HepG2 (cell line): ENCODE data around the gene PXK. TPM values are rescaled to one million over a fixed set of nuclear protein-coding genes. Genes with fewer than 3 reads are reported as not detected.

Experiments used
- ATF7-NPFF ChIP-seq: sonication (generic); formaldehyde crosslinking; IDR thresholded peaks from 2 replicates; pipeline ENCODE4 v1.8.1; 2023; ENCODE audit warnings: mild to moderate bottlenecking, low read depth, missing genetic modification reagents, moderate library complexity
- FOXK2 ChIP-seq: fragments of 450-650 bp; IDR thresholded peaks from 2 replicates; pipeline ENCODE4 v1.6.1; 2016
- GABPB1 ChIP-seq: IDR thresholded peaks from 2 replicates; pipeline ENCODE4 v1.6.1; 2016; ENCODE audit warnings: mild to moderate bottlenecking, missing genetic modification reagents, moderate library complexity, missing compliant biosample characterization
- GTF3A ChIP-seq: sonication (generic); formaldehyde crosslinking; conservative IDR thresholded peaks from 2 replicates; pipeline ENCODE4 v1.4.0; 2020; ENCODE audit warnings: mild to moderate bottlenecking, missing genetic modification reagents
- HHEX ChIP-seq: IDR thresholded peaks from 2 replicates; pipeline ENCODE4 v1.6.1; 2016; ENCODE audit warnings: control low read depth
- HNF4G ChIP-seq, 2 experiments: sonication (generic) in 1 of 2; formaldehyde crosslinking in 1 of 2; IDR thresholded peaks; 2 replicates each; pipeline versions ENCODE4 v1.4.0 to v1.6.1; 2011 to 2020; ENCODE audit warnings: borderline replicate concordance in 2 of 2, low read depth in 2 of 2, mild to moderate bottlenecking in 2 of 2, low read length in 1 of 2, missing genetic modification reagents in 1 of 2, moderate library complexity in 1 of 2
- MAFF ChIP-seq: IDR thresholded peaks from 2 replicates; pipeline ENCODE4 v1.6.1; 2011; ENCODE audit warnings: low read depth, low read length, improper control_type of control experiment
- NFKBIZ ChIP-seq: IDR thresholded peaks from 2 replicates; pipeline ENCODE4 v1.6.1; 2018; ENCODE audit warnings: missing genetic modification reagents, missing compliant biosample characterization
- NR3C1 ChIP-seq: sonication (generic); formaldehyde crosslinking; IDR thresholded peaks from 2 replicates; pipeline ENCODE4 v1.4.0; 2020; ENCODE audit warnings: missing genetic modification reagents
- PHF8 ChIP-seq: sonication (generic); formaldehyde crosslinking; IDR thresholded peaks from 2 replicates; pipeline ENCODE4 v1.5.0; 2020; ENCODE audit warnings: missing genetic modification reagents
- ZNF33B ChIP-seq: sonication (generic); formaldehyde crosslinking; IDR thresholded peaks from 2 replicates; pipeline ENCODE4 v1.5.1; 2020; ENCODE audit warnings: mild to moderate bottlenecking, missing genetic modification reagents
- ZNF383 ChIP-seq: sonication (generic); formaldehyde crosslinking; IDR thresholded peaks from 2 replicates; pipeline ENCODE4 v1.4.0; 2020; ENCODE audit warnings: missing genetic modification reagents, mild to moderate bottlenecking, borderline replicate concordance
- ZNF598 ChIP-seq: sonication (generic); formaldehyde crosslinking; IDR thresholded peaks from 2 replicates; pipeline ENCODE4 v1.5.1; 2020; ENCODE audit warnings: mild to moderate bottlenecking, missing genetic modification reagents, borderline replicate concordance
- polyA plus RNA-seq, 8 experiments: library from polyadenylated mRNA; depleted of rRNA in 3 of 8; stranded (reverse) in 7 of 8; unstranded in 1 of 8; fragments of >200 nt; fragmentation: Illumina TruSeq in 4 of 8; extraction: Trizol in 4 of 8; gene quantifications; 2 replicates each; pipeline versions ENCODE4 v1.2.1 to v1.2.3, GENCODE V29; 2011 to 2016; ENCODE audit warnings: low read depth in 4 of 8, missing spikeins in 1 of 8, mixed read lengths in 1 of 8; ENCODE audit not compliant: insufficient read depth in 1 of 8
- total RNA-seq, 5 experiments: library from RNA; depleted of rRNA; stranded (reverse); fragments of >200 nt; fragmentation: Illumina TruSeq; extraction: Trizol; gene quantifications; 2 replicates each; pipeline ENCODE4 v1.2.3, GENCODE V29; 2016; ENCODE audit warnings: low read depth in 1 of 5
- TF ChIP-seq, protein P1 (sequence below): sonication (generic); formaldehyde crosslinking; IDR thresholded peaks from 2 replicates; pipeline ENCODE4; 2020; ENCODE audit warnings: missing genetic modification reagents, mild to moderate bottlenecking, borderline replicate concordance
- TF ChIP-seq, protein P2 (sequence below): sonication (generic); formaldehyde crosslinking; IDR thresholded peaks from 2 replicates; pipeline ENCODE4 v1.4.0; 2020; ENCODE audit warnings: missing genetic modification reagents
- TF ChIP-seq, protein P3 (sequence below): sonication (generic); formaldehyde crosslinking; IDR thresholded peaks from 2 replicates; pipeline ENCODE4 v1.5.0; 2020; ENCODE audit warnings: missing genetic modification reagents, mild to moderate bottlenecking, borderline replicate concordance
- TF ChIP-seq, protein P4 (sequence below): sonication (generic); formaldehyde crosslinking; conservative IDR thresholded peaks from 2 replicates; pipeline ENCODE4 v1.4.0; 2020; ENCODE audit warnings: missing genetic modification reagents
- TF ChIP-seq, protein P5 (sequence below): sonication (generic); formaldehyde crosslinking; IDR thresholded peaks from 2 replicates; pipeline ENCODE4 v1.5.0; 2020; ENCODE audit warnings: missing genetic modification reagents

The PXK gene
- total and polyA plus RNA-seq, 2 of the 13 experiments (the other 11 are each of a cell fraction or from before 2014, with no cell fraction given): 6.4 to 18.6 TPM

DNA sequence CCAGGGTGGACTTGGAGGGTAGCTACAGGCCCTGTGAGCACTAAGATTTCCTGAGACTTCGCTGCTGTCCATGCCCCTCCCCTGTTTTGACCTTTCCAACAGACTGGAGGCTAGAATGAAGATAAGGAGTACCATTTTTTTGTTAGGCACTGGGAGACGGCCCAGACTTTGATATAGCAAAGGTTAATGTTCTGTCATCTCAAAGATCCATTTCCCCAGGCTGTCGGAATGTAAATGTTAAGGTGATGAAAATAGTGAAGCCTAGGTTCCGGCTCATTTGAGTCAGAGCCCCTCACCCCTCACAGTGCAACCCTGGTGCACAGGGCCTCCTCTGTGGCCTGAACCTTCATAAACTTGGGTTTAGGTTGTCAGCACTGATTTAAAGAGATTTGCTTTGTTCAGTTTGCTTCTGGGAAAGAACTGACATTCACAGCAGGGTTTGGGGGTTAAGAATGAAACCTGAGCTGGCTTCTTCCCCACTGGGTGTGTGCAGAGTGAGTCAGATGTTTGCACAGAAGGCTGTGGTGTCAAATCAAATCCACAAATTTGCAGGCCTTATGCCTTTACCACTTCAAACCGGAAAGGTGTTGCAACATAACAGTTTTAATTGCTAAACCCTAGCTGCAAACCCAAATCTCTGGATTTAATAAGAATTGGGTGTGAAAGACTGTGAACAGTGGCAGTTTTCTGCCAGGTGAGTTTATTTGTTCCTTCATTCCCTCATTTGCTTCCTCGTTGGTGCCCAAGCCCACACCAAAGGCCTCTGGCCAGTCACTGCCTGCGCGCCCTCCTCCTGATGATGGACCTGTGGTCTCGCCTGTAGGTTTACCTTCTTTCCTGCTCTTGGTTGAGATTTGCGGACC, 138.6 kb downstream of the PXK start (continued):
- TF ChIP-seq GTF3A (CRISPR knock-in tag) (peak; percentile 68; the same call in 1 of the 2 replicates), NFKBIZ (0 out of 2 replicates have a peak, but pooled peaks have one; percentile 79), FOXK2 (no peak), ZNF383 (CRISPR knock-in tag) (no peak), ZNF33B (CRISPR knock-in tag) (peak; percentile 58; the same call in 1 of the 2 replicates), NR3C1 (CRISPR knock-in tag) (no peak), HNF4G (IDR thresholded peaks at IDR 0.05; ENCODE audit: borderline replicate concordance, low read depth, low read length) (peak; percentile 59; the same call in 1 of the 2 replicates), HNF4G (CRISPR knock-in tag; IDR thresholded peaks at IDR 0.05; ENCODE audit: borderline replicate concordance, low read depth) (no peak; the same call in 1 of the 2 replicates), ATF7-NPFF (0 out of 2 replicates have a peak, but pooled peaks have one; percentile 40), MAFF (0 out of 2 replicates have a peak, but pooled peaks have one; percentile 21), GABPB1 (CRISPR knock-in tag) (0 out of 2 replicates have a peak, but pooled peaks have one; percentile 27), PHF8 (CRISPR knock-in tag) (no peak), HHEX (CRISPR knock-in tag) (peak; percentile 79), ZNF598 (CRISPR knock-in tag) (no peak)
- TF ChIP-seq, protein P1, sequence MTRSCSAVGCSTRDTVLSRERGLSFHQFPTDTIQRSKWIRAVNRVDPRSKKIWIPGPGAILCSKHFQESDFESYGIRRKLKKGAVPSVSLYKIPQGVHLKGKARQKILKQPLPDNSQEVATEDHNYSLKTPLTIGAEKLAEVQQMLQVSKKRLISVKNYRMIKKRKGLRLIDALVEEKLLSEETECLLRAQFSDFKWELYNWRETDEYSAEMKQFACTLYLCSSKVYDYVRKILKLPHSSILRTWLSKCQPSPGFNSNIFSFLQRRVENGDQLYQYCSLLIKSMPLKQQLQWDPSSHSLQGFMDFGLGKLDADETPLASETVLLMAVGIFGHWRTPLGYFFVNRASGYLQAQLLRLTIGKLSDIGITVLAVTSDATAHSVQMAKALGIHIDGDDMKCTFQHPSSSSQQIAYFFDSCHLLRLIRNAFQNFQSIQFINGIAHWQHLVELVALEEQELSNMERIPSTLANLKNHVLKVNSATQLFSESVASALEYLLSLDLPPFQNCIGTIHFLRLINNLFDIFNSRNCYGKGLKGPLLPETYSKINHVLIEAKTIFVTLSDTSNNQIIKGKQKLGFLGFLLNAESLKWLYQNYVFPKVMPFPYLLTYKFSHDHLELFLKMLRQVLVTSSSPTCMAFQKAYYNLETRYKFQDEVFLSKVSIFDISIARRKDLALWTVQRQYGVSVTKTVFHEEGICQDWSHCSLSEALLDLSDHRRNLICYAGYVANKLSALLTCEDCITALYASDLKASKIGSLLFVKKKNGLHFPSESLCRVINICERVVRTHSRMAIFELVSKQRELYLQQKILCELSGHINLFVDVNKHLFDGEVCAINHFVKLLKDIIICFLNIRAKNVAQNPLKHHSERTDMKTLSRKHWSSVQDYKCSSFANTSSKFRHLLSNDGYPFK (CRISPR knock-in tag): no peak
- TF ChIP-seq, protein P2, sequence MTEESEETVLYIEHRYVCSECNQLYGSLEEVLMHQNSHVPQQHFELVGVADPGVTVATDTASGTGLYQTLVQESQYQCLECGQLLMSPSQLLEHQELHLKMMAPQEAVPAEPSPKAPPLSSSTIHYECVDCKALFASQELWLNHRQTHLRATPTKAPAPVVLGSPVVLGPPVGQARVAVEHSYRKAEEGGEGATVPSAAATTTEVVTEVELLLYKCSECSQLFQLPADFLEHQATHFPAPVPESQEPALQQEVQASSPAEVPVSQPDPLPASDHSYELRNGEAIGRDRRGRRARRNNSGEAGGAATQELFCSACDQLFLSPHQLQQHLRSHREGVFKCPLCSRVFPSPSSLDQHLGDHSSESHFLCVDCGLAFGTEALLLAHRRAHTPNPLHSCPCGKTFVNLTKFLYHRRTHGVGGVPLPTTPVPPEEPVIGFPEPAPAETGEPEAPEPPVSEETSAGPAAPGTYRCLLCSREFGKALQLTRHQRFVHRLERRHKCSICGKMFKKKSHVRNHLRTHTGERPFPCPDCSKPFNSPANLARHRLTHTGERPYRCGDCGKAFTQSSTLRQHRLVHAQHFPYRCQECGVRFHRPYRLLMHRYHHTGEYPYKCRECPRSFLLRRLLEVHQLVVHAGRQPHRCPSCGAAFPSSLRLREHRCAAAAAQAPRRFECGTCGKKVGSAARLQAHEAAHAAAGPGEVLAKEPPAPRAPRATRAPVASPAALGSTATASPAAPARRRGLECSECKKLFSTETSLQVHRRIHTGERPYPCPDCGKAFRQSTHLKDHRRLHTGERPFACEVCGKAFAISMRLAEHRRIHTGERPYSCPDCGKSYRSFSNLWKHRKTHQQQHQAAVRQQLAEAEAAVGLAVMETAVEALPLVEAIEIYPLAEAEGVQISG (CRISPR knock-in tag): peak; percentile 70; the same call in 1 of the 2 replicates
- TF ChIP-seq, protein P3, sequence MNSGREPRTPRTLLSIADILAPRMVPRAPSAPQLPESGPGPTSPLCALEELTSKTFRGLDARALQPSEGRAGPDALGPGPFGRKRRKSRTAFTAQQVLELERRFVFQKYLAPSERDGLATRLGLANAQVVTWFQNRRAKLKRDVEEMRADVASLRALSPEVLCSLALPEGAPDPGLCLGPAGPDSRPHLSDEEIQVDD (CRISPR knock-in tag): no peak
- TF ChIP-seq, protein P4, sequence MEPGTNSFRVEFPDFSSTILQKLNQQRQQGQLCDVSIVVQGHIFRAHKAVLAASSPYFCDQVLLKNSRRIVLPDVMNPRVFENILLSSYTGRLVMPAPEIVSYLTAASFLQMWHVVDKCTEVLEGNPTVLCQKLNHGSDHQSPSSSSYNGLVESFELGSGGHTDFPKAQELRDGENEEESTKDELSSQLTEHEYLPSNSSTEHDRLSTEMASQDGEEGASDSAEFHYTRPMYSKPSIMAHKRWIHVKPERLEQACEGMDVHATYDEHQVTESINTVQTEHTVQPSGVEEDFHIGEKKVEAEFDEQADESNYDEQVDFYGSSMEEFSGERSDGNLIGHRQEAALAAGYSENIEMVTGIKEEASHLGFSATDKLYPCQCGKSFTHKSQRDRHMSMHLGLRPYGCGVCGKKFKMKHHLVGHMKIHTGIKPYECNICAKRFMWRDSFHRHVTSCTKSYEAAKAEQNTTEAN: peak; percentile 89; the same call in 1 of the 2 replicates
- TF ChIP-seq, protein P5, sequence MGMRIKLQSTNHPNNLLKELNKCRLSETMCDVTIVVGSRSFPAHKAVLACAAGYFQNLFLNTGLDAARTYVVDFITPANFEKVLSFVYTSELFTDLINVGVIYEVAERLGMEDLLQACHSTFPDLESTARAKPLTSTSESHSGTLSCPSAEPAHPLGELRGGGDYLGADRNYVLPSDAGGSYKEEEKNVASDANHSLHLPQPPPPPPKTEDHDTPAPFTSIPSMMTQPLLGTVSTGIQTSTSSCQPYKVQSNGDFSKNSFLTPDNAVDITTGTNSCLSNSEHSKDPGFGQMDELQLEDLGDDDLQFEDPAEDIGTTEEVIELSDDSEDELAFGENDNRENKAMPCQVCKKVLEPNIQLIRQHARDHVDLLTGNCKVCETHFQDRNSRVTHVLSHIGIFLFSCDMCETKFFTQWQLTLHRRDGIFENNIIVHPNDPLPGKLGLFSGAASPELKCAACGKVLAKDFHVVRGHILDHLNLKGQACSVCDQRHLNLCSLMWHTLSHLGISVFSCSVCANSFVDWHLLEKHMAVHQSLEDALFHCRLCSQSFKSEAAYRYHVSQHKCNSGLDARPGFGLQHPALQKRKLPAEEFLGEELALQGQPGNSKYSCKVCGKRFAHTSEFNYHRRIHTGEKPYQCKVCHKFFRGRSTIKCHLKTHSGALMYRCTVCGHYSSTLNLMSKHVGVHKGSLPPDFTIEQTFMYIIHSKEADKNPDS (CRISPR knock-in tag): no peak
